Prostate gland (tissue), 2 donors: ENCODE data around the gene GPSM1.

ENCODE experiments used
- POLR2A ChIP-seq: fragments of 450-650 bp; IDR thresholded peaks from one replicate; pipeline ENCODE4 v1.6.1; 2016; ENCODE audit warnings: antibody characterized with exemption, mild to moderate bottlenecking
- TF ChIP-seq, protein P1 (sequence below), 4 experiments: fragments of 200-600 bp in 2 of 4; fragments of 450-650 bp in 2 of 4; sonication (generic) in 2 of 4; IDR thresholded peaks; 1 replicate in 3 of 4; 2 replicates in 1 of 4; pipeline ENCODE4 v1.5.1; 2016 to 2019; ENCODE audit warnings: antibody characterized with exemption in 4 of 4, mild to moderate bottlenecking in 2 of 4, moderate library complexity in 2 of 4

DNA sequence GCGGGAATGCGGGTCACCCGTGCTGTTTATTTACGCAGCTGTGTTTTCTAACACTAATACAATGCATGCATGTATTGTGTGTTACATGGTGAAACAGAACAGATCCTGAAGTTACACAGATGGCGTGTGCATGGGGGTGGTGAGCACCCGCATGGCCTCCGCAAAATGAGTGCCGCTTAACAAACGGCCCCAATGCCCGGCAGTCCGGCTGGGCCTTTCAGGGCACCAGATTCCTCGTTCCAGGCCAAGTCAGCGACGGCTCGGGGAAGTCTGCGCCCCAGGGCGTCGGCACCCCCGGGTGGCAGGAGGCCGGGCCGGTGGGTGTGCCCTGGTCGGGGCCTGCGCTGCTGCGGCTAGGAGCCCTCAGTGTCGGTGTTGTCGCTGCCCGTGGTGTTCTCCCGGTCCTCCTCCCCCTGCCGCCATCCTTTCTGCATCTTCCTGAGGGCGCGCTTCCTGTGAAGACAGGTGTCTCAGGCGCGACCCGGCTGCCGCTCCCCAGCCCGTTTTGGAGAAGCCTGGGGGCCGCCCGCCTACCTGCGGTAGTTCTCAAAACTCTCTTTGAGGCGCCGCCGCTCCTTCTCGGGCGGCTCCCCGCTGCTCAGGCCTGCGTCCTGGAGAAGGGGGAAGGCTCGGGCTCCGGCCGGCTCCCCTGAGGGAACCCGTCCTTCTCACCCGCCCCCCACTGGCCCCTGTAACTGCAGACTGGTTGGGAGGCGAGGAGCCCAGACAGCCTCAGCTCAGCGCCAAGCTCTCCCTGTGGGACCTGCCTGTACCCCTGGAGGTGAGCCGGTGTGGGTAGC, 36.8 kb downstream of the GPSM1 start:
- TF ChIP-seq, protein P1, sequence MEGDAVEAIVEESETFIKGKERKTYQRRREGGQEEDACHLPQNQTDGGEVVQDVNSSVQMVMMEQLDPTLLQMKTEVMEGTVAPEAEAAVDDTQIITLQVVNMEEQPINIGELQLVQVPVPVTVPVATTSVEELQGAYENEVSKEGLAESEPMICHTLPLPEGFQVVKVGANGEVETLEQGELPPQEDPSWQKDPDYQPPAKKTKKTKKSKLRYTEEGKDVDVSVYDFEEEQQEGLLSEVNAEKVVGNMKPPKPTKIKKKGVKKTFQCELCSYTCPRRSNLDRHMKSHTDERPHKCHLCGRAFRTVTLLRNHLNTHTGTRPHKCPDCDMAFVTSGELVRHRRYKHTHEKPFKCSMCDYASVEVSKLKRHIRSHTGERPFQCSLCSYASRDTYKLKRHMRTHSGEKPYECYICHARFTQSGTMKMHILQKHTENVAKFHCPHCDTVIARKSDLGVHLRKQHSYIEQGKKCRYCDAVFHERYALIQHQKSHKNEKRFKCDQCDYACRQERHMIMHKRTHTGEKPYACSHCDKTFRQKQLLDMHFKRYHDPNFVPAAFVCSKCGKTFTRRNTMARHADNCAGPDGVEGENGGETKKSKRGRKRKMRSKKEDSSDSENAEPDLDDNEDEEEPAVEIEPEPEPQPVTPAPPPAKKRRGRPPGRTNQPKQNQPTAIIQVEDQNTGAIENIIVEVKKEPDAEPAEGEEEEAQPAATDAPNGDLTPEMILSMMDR (IDR thresholded peaks at IDR 0.05), result peak in 2 of 4 experiments; percentile 10 to 24
- no peak for TF ChIP-seq POLR2A
